HepG2 (cell line): ENCODE measurements around the gene GDAP1L1. TPM values are rescaled to one million over a fixed set of nuclear protein-coding genes. Genes with fewer than 3 reads are reported as not detected.

ENCODE experiments used
- ASH2L ChIP-seq: fragments of 300-600, 200-600 bp; sonication (generic); IDR thresholded peaks from 2 replicates; pipeline ENCODE4 v1.7.0; 2017; ENCODE audit warnings: low read depth, mild to moderate bottlenecking, moderate library complexity, mixed read lengths, low read length; ENCODE audit not compliant: insufficient read length
- GFI1 ChIP-seq: sonication (generic); formaldehyde crosslinking; IDR thresholded peaks from 2 replicates; pipeline ENCODE4 v1.5.0; 2020; ENCODE audit warnings: missing genetic modification reagents, mild to moderate bottlenecking, borderline replicate concordance
- HDAC1 ChIP-seq: sonication (generic); formaldehyde crosslinking; IDR thresholded peaks from 2 replicates; pipeline ENCODE4 v1.5.1; 2020; ENCODE audit warnings: mild to moderate bottlenecking, missing genetic modification reagents
- JUN ChIP-seq: sonication (generic); formaldehyde crosslinking; IDR thresholded peaks from 2 replicates; pipeline ENCODE4 v1.4.0; 2020; ENCODE audit warnings: mild to moderate bottlenecking, missing genetic modification reagents
- KDM2A ChIP-seq: sonication (generic); formaldehyde crosslinking; IDR thresholded peaks from 2 replicates; pipeline ENCODE4 v1.4.0; 2020; ENCODE audit warnings: low read depth, missing genetic modification reagents, borderline replicate concordance
- POLR2G ChIP-seq: fragments of 200-400 bp; formaldehyde crosslinking; IDR thresholded peaks from 2 replicates; pipeline ENCODE4 v1.6.1; 2018; ENCODE audit warnings: mild to moderate bottlenecking, low read depth, low read length, moderate library complexity
- RARG ChIP-seq: sonication (generic); formaldehyde crosslinking; IDR thresholded peaks from 2 replicates; pipeline ENCODE4 v1.4.0; 2020; ENCODE audit warnings: low read depth, mild to moderate bottlenecking, missing genetic modification reagents
- SP1 ChIP-seq, 2 experiments: fragments of 450-650 bp in 1 of 2; sonication (generic) in 1 of 2; formaldehyde crosslinking in 1 of 2; IDR thresholded peaks; 2 replicates each; pipeline versions ENCODE4 v1.4.0 to v1.6.1; 2016 to 2020; ENCODE audit warnings: missing genetic modification reagents in 1 of 2
- WIZ ChIP-seq: sonication (generic); formaldehyde crosslinking; IDR thresholded peaks from 2 replicates; pipeline ENCODE4 v1.5.1; 2020; ENCODE audit warnings: mild to moderate bottlenecking, missing genetic modification reagents
- ZNF230 ChIP-seq: sonication (generic); formaldehyde crosslinking; IDR thresholded peaks from 2 replicates; pipeline ENCODE4 v1.4.0; 2020; ENCODE audit warnings: mild to moderate bottlenecking, missing genetic modification reagents
- ZNF263 ChIP-seq: sonication (generic); formaldehyde crosslinking; IDR thresholded peaks from 2 replicates; pipeline ENCODE4 v1.4.0; 2020; ENCODE audit warnings: missing genetic modification reagents
- ZNF317 ChIP-seq: sonication (generic); formaldehyde crosslinking; IDR thresholded peaks from 2 replicates; pipeline ENCODE4 v1.5.0; 2020; ENCODE audit warnings: mild to moderate bottlenecking, missing genetic modification reagents
- ZNF337 ChIP-seq: sonication (generic); formaldehyde crosslinking; IDR thresholded peaks from 2 replicates; pipeline ENCODE4 v1.5.1; 2020; ENCODE audit warnings: missing genetic modification reagents, low read depth, mild to moderate bottlenecking, borderline replicate concordance
- ZNF607 ChIP-seq: sonication (generic); formaldehyde crosslinking; IDR thresholded peaks from 2 replicates; pipeline ENCODE4 v1.5.1; 2020; ENCODE audit warnings: missing genetic modification reagents, mild to moderate bottlenecking, borderline replicate concordance
- ZNF816 ChIP-seq: sonication (generic); formaldehyde crosslinking; IDR thresholded peaks from 2 replicates; pipeline ENCODE4 v1.8.0; 2022; ENCODE audit warnings: missing genetic modification reagents, mild to moderate bottlenecking, borderline replicate concordance
- polyA plus RNA-seq, 8 experiments: library from polyadenylated mRNA; depleted of rRNA in 3 of 8; stranded (reverse) in 7 of 8; unstranded in 1 of 8; fragments of >200 nt; fragmentation: Illumina TruSeq in 4 of 8; extraction: Trizol in 4 of 8; gene quantifications; 2 replicates each; pipeline versions ENCODE4 v1.2.1 to v1.2.3, GENCODE V29; 2011 to 2016; ENCODE audit warnings: low read depth in 4 of 8, missing spikeins in 1 of 8, mixed read lengths in 1 of 8; ENCODE audit not compliant: insufficient read depth in 1 of 8
- total RNA-seq, 5 experiments: library from RNA; depleted of rRNA; stranded (reverse); fragments of >200 nt; fragmentation: Illumina TruSeq; extraction: Trizol; gene quantifications; 2 replicates each; pipeline ENCODE4 v1.2.3, GENCODE V29; 2016; ENCODE audit warnings: low read depth in 1 of 5
- TF ChIP-seq, protein P1 (sequence below): sonication (generic); formaldehyde crosslinking; IDR thresholded peaks from 2 replicates; pipeline ENCODE4 v1.5.1; 2020; ENCODE audit warnings: mild to moderate bottlenecking, missing genetic modification reagents
- TF ChIP-seq, protein P2 (sequence below): sonication (generic); formaldehyde crosslinking; IDR thresholded peaks from 2 replicates; pipeline ENCODE4 v1.4.0; 2020; ENCODE audit warnings: mild to moderate bottlenecking, missing genetic modification reagents, borderline replicate concordance
- TF ChIP-seq, protein P3 (sequence below): sonication (generic); formaldehyde crosslinking; IDR thresholded peaks from 2 replicates; pipeline ENCODE4 v1.8.1; 2023; ENCODE audit warnings: mild to moderate bottlenecking, missing genetic modification reagents
- TF ChIP-seq, protein P4 (sequence below): IDR thresholded peaks from 2 replicates; pipeline ENCODE4 v1.6.1; 2016; ENCODE audit warnings: low read depth, control low read depth
- TF ChIP-seq, protein P5 (sequence below): sonication (generic); formaldehyde crosslinking; IDR thresholded peaks from 2 replicates; pipeline ENCODE4 v1.8.1; 2023; ENCODE audit warnings: mild to moderate bottlenecking, inconsistent platforms, moderate library complexity, missing genetic modification reagents, borderline replicate concordance

The GDAP1L1 gene
- total and polyA plus RNA-seq, 2 of the 13 experiments (the other 11 are each of a cell fraction or from before 2014, with no cell fraction given) = 0.04 TPM; not detected in 1

DNA sequence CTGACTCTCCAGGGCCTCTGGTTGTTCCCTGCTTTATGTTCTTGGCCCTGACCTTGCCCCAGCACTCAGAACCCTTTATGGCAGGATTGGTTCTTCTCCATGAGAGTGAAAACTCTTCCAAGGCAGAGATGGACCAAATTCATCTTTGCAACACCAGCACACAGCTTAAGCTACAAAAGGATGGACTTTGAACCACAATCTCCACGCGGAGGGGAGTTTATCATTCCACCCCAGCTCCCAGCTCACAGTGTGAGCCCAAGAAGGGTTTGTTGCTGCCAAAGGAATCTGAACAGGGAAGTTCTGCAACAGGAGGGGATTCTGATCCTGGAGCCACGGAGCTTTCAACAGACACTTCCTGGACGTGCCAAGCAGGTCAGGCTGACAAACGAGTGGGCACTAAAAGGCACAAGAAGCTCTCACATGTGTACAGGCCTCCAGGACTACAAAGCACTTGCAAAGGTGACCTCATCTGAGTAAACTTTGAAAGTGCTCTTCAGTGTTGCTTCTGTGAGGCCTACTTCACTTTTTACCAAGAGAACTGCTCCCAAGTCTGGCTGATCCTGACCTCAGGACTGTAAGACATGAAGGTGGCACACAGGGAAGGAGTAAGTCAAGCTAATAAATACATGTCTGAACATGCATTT, 55.0 kb downstream of the GDAP1L1 start (continued):
- TF ChIP-seq, protein P1, sequence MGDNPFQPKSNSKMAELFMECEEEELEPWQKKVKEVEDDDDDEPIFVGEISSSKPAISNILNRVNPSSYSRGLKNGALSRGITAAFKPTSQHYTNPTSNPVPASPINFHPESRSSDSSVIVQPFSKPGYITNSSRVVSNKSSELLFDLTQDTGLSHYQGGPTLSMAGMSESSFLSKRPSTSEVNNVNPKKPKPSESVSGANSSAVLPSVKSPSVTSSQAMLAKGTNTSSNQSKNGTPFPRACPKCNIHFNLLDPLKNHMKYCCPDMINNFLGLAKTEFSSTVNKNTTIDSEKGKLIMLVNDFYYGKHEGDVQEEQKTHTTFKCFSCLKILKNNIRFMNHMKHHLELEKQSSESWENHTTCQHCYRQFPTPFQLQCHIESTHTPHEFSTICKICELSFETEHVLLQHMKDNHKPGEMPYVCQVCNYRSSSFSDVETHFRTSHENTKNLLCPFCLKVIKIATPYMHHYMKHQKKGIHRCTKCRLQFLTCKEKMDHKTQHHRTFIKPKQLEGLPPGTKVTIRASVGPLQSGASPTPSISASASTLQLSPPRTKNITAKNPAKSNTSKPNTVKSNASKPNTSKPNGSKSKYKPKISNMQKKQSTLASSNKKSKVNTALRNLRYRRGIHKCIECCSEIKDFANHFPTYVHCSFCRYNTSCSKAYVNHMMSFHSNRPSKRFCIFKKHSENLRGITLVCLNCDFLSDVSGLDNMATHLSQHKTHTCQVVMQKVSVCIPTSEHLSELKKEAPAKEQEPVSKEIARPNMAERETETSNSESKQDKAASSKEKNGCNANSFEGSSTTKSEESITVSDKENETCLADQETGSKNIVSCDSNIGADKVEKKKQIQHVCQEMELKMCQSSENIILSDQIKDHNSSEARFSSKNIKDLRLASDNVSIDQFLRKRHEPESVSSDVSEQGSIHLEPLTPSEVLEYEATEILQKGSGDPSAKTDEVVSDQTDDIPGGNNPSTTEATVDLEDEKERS (CRISPR knock-in tag) = no peak
- TF ChIP-seq ZNF230 (CRISPR knock-in tag) (no peak), ZNF337 (CRISPR knock-in tag) (no peak; the same call in 1 of the 2 replicates), RARG (CRISPR knock-in tag) (no peak), ZNF607 (peak; percentile 57; the same call in 1 of the 2 replicates), ZNF263 (CRISPR knock-in tag) (peak; percentile 62; the same call in 1 of the 2 replicates), GFI1 (CRISPR knock-in tag) (peak; percentile 54), SP1 (IDR thresholded peaks at IDR 0.05) (no peak), SP1 (CRISPR knock-in tag; IDR thresholded peaks at IDR 0.05) (no peak), HDAC1 (CRISPR knock-in tag) (peak; percentile 88), WIZ (CRISPR knock-in tag) (no peak; the same call in 1 of the 2 replicates), ZNF816 (CRISPR knock-in tag) (0 out of 2 replicates have a peak, but pooled peaks have one; percentile 46), KDM2A (peak; percentile 74), JUN (CRISPR knock-in tag) (peak; percentile 100), ZNF317 (CRISPR knock-in tag) (0 out of 2 replicates have a peak, but pooled peaks have one; percentile 51), ASH2L (peak; percentile 100), POLR2G (peak; percentile 86)
- TF ChIP-seq, protein P2, sequence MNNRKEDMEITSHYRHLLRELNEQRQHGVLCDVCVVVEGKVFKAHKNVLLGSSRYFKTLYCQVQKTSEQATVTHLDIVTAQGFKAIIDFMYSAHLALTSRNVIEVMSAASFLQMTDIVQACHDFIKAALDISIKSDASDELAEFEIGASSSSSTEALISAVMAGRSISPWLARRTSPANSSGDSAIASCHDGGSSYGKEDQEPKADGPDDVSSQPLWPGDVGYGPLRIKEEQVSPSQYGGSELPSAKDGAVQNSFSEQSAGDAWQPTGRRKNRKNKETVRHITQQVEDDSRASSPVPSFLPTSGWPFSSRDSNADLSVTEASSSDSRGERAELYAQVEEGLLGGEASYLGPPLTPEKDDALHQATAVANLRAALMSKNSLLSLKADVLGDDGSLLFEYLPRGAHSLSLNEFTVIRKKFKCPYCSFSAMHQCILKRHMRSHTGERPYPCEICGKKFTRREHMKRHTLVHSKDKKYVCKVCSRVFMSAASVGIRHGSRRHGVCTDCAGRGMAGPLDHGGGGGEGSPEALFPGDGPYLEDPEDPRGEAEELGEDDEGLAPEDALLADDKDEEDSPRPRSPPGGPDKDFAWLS (CRISPR knock-in tag) = peak; percentile 82; the same call in 1 of the 2 replicates
- TF ChIP-seq, protein P3, sequence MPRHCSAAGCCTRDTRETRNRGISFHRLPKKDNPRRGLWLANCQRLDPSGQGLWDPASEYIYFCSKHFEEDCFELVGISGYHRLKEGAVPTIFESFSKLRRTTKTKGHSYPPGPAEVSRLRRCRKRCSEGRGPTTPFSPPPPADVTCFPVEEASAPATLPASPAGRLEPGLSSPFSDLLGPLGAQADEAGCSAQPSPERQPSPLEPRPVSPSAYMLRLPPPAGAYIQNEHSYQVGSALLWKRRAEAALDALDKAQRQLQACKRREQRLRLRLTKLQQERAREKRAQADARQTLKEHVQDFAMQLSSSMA (CRISPR knock-in tag) = no peak
- TF ChIP-seq, protein P4, sequence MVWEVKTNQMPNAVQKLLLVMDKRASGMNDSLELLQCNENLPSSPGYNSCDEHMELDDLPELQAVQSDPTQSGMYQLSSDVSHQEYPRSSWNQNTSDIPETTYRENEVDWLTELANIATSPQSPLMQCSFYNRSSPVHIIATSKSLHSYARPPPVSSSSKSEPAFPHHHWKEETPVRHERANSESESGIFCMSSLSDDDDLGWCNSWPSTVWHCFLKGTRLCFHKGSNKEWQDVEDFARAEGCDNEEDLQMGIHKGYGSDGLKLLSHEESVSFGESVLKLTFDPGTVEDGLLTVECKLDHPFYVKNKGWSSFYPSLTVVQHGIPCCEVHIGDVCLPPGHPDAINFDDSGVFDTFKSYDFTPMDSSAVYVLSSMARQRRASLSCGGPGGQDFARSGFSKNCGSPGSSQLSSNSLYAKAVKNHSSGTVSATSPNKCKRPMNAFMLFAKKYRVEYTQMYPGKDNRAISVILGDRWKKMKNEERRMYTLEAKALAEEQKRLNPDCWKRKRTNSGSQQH (CRISPR knock-in tag) = 0 out of 2 replicates have a peak, but pooled peaks have one; percentile 43
- TF ChIP-seq, protein P5, sequence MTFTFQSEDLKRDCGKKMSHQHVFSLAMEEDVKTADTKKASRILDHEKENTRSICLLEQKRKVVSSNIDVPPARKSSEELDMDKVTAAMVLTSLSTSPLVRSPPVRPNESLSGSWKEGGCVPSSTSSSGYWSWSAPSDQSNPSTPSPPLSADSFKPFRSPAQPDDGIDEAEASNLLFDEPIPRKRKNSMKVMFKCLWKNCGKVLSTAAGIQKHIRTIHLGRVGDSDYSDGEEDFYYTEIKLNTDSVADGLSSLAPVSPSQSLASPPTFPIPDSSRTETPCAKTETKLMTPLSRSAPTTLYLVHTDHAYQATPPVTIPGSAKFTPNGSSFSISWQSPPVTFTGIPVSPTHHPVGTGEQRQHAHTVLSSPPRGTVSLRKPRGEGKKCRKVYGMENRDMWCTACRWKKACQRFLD (CRISPR knock-in tag) = peak; percentile 74; the same call in 1 of the 2 replicates
